Neural cell (in vitro differentiated cells): ENCODE measurements around the gene LCORL. TPM values are rescaled to one million over a fixed set of nuclear protein-coding genes. Genes with fewer than 3 reads are reported as not detected.

Experiments
- H2AFZ ChIP-seq: fragments of 200-600, 300-800 bp; sonication (generic), shearing (Covaris generic); 2 replicates; pipeline ENCODE4 v1.6.0; 2014; ENCODE audit warnings: low read depth, mild to moderate bottlenecking, antibody characterized with exemption, low read length, moderate library complexity
- H3F3A ChIP-seq: fragments of 200-600 bp; shearing (Covaris generic); 2 replicates; pipeline ENCODE4 v1.6.1; 2016; ENCODE audit warnings: mild to moderate bottlenecking, moderate library complexity, mixed read lengths, antibody characterized with exemption, low read length; ENCODE audit not compliant: insufficient read depth, poor library complexity, severe bottlenecking
- H3K27ac ChIP-seq: fragments of 200-600, 300-800 bp; sonication (generic), shearing (Covaris generic); 2 replicates; pipeline ENCODE4 v1.5.1; 2014; ENCODE audit warnings: mild to moderate bottlenecking, low read length, moderate library complexity
- H3K27me3 ChIP-seq: fragments of 300-800, 200-600 bp; sonication (generic), shearing (Covaris generic); 2 replicates; pipeline ENCODE4 v1.6.0; 2014; ENCODE audit warnings: mild to moderate bottlenecking, low read depth, low read length, moderate library complexity; ENCODE audit not compliant: insufficient read depth
- H3K36me3 ChIP-seq: fragments of 300-800, 200-600 bp; sonication (generic), shearing (Covaris generic); 2 replicates; pipeline ENCODE4 v1.5.1; 2014; ENCODE audit warnings: mild to moderate bottlenecking, antibody characterized with exemption, low read length, moderate library complexity; ENCODE audit not compliant: insufficient read depth
- H3K4me2 ChIP-seq: fragments of 300-800, 200-600 bp; sonication (generic), shearing (Covaris generic); 2 replicates; pipeline ENCODE4 v1.6.0; 2014; ENCODE audit warnings: mild to moderate bottlenecking, low read length
- H3K4me3 ChIP-seq: fragments of 300-800, 200-600 bp; sonication (generic), shearing (Covaris generic); 2 replicates; pipeline ENCODE4 v1.5.1; 2014; ENCODE audit warnings: mild to moderate bottlenecking, low read length, moderate library complexity
- H3K79me2 ChIP-seq: fragments of 200-600 bp; shearing (Covaris generic); replicated peaks from 2 replicates; pipeline ENCODE4 v1.6.0; 2014; ENCODE audit warnings: mild to moderate bottlenecking, low read length, moderate library complexity; ENCODE audit not compliant: insufficient read depth
- H3K9ac ChIP-seq: fragments of 300-800, 200-600 bp; sonication (generic), shearing (Covaris generic); 2 replicates; pipeline ENCODE4 v1.6.1; 2016; ENCODE audit warnings: mild to moderate bottlenecking, low read length, mixed read lengths
- H3K9me2 ChIP-seq: fragments of 200-600 bp; shearing (Covaris generic); 2 replicates; pipeline ENCODE4 v1.6.1; 2016; ENCODE audit warnings: mild to moderate bottlenecking, low read length, mixed read lengths; ENCODE audit not compliant: insufficient read depth
- H3K9me3 ChIP-seq: fragments of 200-600, 300-800 bp; sonication (generic), shearing (Covaris generic); 2 replicates; pipeline ENCODE4 v1.6.1; 2016; ENCODE audit warnings: mild to moderate bottlenecking, mixed run types, low read length, moderate library complexity, mixed read lengths
- H4K20me1 ChIP-seq: fragments of 200-600 bp; shearing (Covaris generic); 2 replicates; pipeline ENCODE4 v1.6.1; 2016; ENCODE audit warnings: mild to moderate bottlenecking, mixed run types; ENCODE audit not compliant: insufficient read depth
- CTCF ChIP-seq: fragments of 450-650 bp; IDR thresholded peaks from 2 replicates; pipeline ENCODE4 v1.5.1; 2014; ENCODE audit warnings: antibody characterized with exemption, mild to moderate bottlenecking, moderate library complexity; ENCODE audit not compliant: poor library complexity, severe bottlenecking
- EP300 ChIP-seq: fragments of 450-650 bp; conservative IDR thresholded peaks from 2 replicates; pipeline ENCODE4 v1.6.1; 2014; ENCODE audit warnings: antibody characterized with exemption, mild to moderate bottlenecking, moderate library complexity; ENCODE audit not compliant: poor library complexity, severe bottlenecking
- EZH2 ChIP-seq: fragments of 200-600, 300-800 bp; shearing (Covaris generic), sonication (generic); IDR thresholded peaks from 2 replicates; pipeline ENCODE4 v1.6.1; 2014; ENCODE audit warnings: antibody characterized with exemption, low read length, borderline replicate concordance, mild to moderate bottlenecking; ENCODE audit not compliant: insufficient read depth, poor library complexity, severe bottlenecking
- MXI1 ChIP-seq: fragments of 450-650 bp; conservative IDR thresholded peaks from 2 replicates; pipeline ENCODE4 v1.6.1; 2014; ENCODE audit warnings: antibody characterized with exemption, mild to moderate bottlenecking; ENCODE audit not compliant: poor library complexity, severe bottlenecking
- POLR2AphosphoS5 ChIP-seq: IDR thresholded peaks from 2 replicates; pipeline ENCODE4 v1.6.1; 2012
- RAD21 ChIP-seq: fragments of 450-650 bp; conservative IDR thresholded peaks from 2 replicates; pipeline ENCODE4 v1.6.1; 2014; ENCODE audit warnings: antibody characterized with exemption, mild to moderate bottlenecking, moderate library complexity
- REST ChIP-seq: IDR thresholded peaks from 2 replicates; pipeline ENCODE4 v1.6.1; 2012; ENCODE audit warnings: borderline replicate concordance
- SMC3 ChIP-seq: fragments of 450-650 bp; conservative IDR thresholded peaks from 2 replicates; pipeline ENCODE4 v1.6.1; 2014; ENCODE audit warnings: antibody characterized with exemption, mild to moderate bottlenecking, moderate library complexity; ENCODE audit not compliant: poor library complexity
- TAF1 ChIP-seq: IDR thresholded peaks from 2 replicates; pipeline ENCODE4 v1.6.1; 2012; ENCODE audit warnings: low read depth
- polyA plus RNA-seq: library from polyadenylated mRNA; depleted of rRNA; stranded (reverse); fragments of >200 nt; gene quantifications from 2 replicates; pipeline ENCODE4 v1.2.3, GENCODE V29; 2014

The LCORL gene
- polyA plus RNA-seq, 1 donor from 2014 or later, result 49.0 TPM

GRCh38 chr4:17809667-17810066 is 211.9 kb downstream of the LCORL start:
- H3K9ac ChIP-seq, result peak overlapping the region; percentile 94
- peaks cover 77% of the 10 kb centered on the region for H3K79me2 ChIP-seq
- no peaks in the 10 kb centered on the region for H3K9me2 ChIP-seq
- TF ChIP-seq CTCF (no peak), SMC3 (no peak)
- H3K4me2 ChIP-seq, result peak overlapping the region; percentile 93
- no peaks in the 10 kb centered on the region for H4K20me1 ChIP-seq
- H3K9me3 ChIP-seq, result no peaks in the 10 kb centered on the region
- H2AFZ ChIP-seq, result no peak overlapping the region
- peak overlapping the region; percentile 91 for H3K27ac ChIP-seq
- H3K36me3 ChIP-seq, result no peaks in the 10 kb centered on the region
- peaks cover 4% of the 10 kb centered on the region for H3F3A ChIP-seq
- H3K27me3 ChIP-seq, result no peaks in the 10 kb centered on the region
- H3K4me3 ChIP-seq, result peak overlapping the region; percentile 90

- Histone ChIP-seq H3K4me3 (peak overlapping the region; percentile 90), H3K9me3 (no peaks in the 10 kb centered on the region), H3F3A (peaks cover 4% of the 10 kb centered on the region), H3K27me3 (no peaks in the 10 kb centered on the region), H3K4me2 (peak overlapping the region; percentile 52), H3K79me2 (peaks cover 59% of the 10 kb centered on the region), H3K9ac (no peak overlapping the region), H4K20me1 (no peaks in the 10 kb centered on the region), H3K9me2 (no peaks in the 10 kb centered on the region), H3K27ac (no peak overlapping the region), H3K36me3 (peaks cover 4% of the 10 kb centered on the region), H2AFZ (no peak overlapping the region)
- TF ChIP-seq REST (no peak), SMC3 (no peak), CTCF (no peak), POLR2AphosphoS5 (no peak), MXI1 (no peak), TAF1 (no peak), EZH2 (no peak), RAD21 (no peak), EP300 (no peak)
These were observed 214.1 kb downstream of the LCORL start for GRCh38 chr4:17807446-17807845.
